ENCODE results near the gene VAV2. TPM values are rescaled to one million over a fixed set of nuclear protein-coding genes. Genes with fewer than 3 reads are reported as not detected.

VAV2 gene
- total and polyA plus RNA-seq, 2 of the 4 experiments (the other 2 are of a cell fraction): 10.8 to 13.4 TPM

DNA sequence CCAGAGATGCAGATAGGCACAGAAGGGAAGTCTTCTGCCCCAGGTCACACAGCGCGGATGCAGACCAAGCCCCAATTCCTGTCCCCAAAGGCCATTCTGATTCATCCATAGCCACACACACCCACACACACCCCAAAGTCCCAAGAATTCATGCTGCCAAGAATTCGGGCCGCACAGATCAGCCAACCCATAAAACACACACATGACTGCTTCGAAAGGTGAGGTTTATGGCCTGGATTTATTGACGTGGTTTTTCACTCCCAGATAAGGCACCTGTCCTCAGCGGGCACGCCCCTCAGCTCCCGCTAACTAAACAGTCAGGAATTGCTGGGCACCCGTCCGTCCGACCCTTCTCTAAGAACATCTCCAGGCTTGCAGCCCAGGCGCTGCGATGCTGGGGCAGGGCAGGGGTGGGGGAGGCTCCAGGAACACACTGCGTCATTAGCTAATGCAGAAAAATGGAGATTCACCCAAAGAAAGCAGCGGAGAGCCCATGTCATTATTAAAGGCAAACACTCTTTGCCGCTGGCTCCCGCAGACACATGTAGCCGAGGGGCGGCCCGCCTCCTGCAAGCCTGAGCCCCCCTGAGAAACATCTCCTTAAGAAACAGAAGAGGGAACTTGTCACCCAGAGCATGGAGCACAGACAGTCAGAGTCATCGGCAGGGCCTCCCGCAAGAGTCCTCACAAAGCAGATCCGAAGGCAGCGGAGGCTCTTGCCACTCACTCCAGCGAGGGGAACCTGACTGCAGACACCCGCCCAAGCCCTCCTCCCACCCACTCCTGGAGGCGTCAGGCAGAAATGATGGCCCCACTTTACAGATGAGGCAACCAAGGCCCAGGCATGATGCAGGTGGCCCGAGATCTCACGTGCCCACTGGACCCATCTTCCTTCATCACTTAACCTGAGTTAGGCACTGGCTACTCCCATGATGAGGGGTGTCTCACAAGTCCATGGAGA, 19.9 kb downstream of the VAV2 start:
- H4K5ac ChIP-seq (ENCODE audit: low read depth, low read length): no peak overlapping the region
- no peak overlapping the region for H2BK120ac ChIP-seq (ENCODE audit: low read depth, low read length)
- POLR2A ChIA-PET (ENCODE audit: unreplicated experiment): no interaction called here
- no peak overlapping the region for H3K56ac ChIP-seq (ENCODE audit: extremely low read depth, insufficient read depth, low read length)
- no peak overlapping the region for H3K4me3 ChIP-seq (ENCODE audit: insufficient read depth, low read depth, low read length)
- BruUV-seq (replicated peaks): no TSS peak
- H2BK5ac ChIP-seq (ENCODE audit: low read depth, low read length, poor library complexity, severe bottlenecking): no peak overlapping the region
- intact Hi-C loops (cut with micrococcal nuclease): no loop called here
- H3K9me3 ChIP-seq (ENCODE audit: control insufficient read depth, insufficient read depth, low read length): no peaks in the 10 kb centered on the region
- H3K36me3 ChIP-seq (ENCODE audit: control insufficient read depth, insufficient read depth, low read length): no peaks in the 10 kb centered on the region
- no peak overlapping the region for H3K23ac ChIP-seq (ENCODE audit: low read depth, low read length)
- no peak overlapping the region for H2BK20ac ChIP-seq (ENCODE audit: low read depth, low read length)
- no peak overlapping the region for H2AK5ac ChIP-seq (ENCODE audit: low read depth, low read length)
- H3K9ac ChIP-seq (ENCODE audit: low read depth, low read length): no peak overlapping the region
- in situ Hi-C loops (cut with MboI; ENCODE audit: low sequenced_read_pairs): no loop called here
- H3K27ac ChIP-seq (ENCODE audit: insufficient read depth, low read length): no peak overlapping the region
- peaks cover 99% of the 10 kb centered on the region for H4K20me1 ChIP-seq (ENCODE audit: insufficient read depth, low read length)
- H3K18ac ChIP-seq (ENCODE audit: low read depth, low read length): no peak overlapping the region
- no peak for ATAC-seq (ENCODE audit: low read depth)
- H2AFZ ChIP-seq (replicated peaks; ENCODE audit: low read length, poor library complexity): no peak overlapping the region
- dilution Hi-C loops (cut with HindIII; ENCODE audit: low sequenced_read_pairs, unreplicated experiment): no loop called here
- no peaks in the 10 kb centered on the region for H3K27me3 ChIP-seq (ENCODE audit: control insufficient read depth, insufficient read depth, low read length)
- no peak overlapping the region for H2BK15ac ChIP-seq (ENCODE audit: low read depth, low read length)
- H3K4ac ChIP-seq (ENCODE audit: low read depth, low read length): no peak overlapping the region
- peaks cover 25% of the 10 kb centered on the region for H3K9me1 ChIP-seq (ENCODE audit: insufficient read depth, low read length)
- no peak overlapping the region for H4K8ac ChIP-seq (ENCODE audit: low read depth in 2 of 2, low read length in 2 of 2)
- H2AK9ac ChIP-seq (replicated peaks; ENCODE audit: low read depth, low read length, poor library complexity): no peak overlapping the region
- peaks cover 3% of the 10 kb centered on the region; the same call in 1 of the 2 replicates for H3K4me1 ChIP-seq (ENCODE audit: control insufficient read depth, insufficient read depth, low read length)
- WGBS, 2 experiments (ENCODE audit: extremely low coverage in 2 of 2, insufficient read length in 1 of 2): 100% methylated on average over 4 of the region's 30 CpGs; no CpG with 5 or more reads in 1 of the 2 experiments
- no peak overlapping the region for H4K91ac ChIP-seq (ENCODE audit: insufficient read depth, low read depth, low read length)
- peaks cover 29 to 97% of the 10 kb centered on the region in 2 experiments for H3K79me1 ChIP-seq (ENCODE audit: low read depth in 1 of 2, low read length in 2 of 2)
- H3K14ac ChIP-seq (replicated peaks; ENCODE audit: low read depth, low read length): no peak overlapping the region
- CTCF ChIA-PET: no interaction called here
- H3K4me2 ChIP-seq (ENCODE audit: low read depth, low read length): no peak overlapping the region
- no peak for DNase-seq
- TF ChIP-seq RAD21 (IDR thresholded peaks at IDR 0.05; ENCODE audit: low read length) (no peak), BHLHE40 (IDR thresholded peaks at IDR 0.05; ENCODE audit: low read depth, low read length) (no peak), RFX5 (IDR thresholded peaks at IDR 0.05; ENCODE audit: low read depth, low read length) (no peak), NFE2L2 (IDR thresholded peaks at IDR 0.05; ENCODE audit: low read depth, low read length) (no peak), RCOR1 (IDR thresholded peaks at IDR 0.05; ENCODE audit: insufficient replicate concordance, low read length) (no peak), CHD1 (IDR thresholded peaks at IDR 0.05; ENCODE audit: low read depth, low read length) (no peak), FOS (IDR thresholded peaks at IDR 0.05; ENCODE audit: low read depth, low read length) (no peak), CEBPB (IDR thresholded peaks at IDR 0.05; ENCODE audit: low read depth, low read length) (no peak), POLR2A (IDR thresholded peaks at IDR 0.05; ENCODE audit: low read depth, low read length) (no peak), MAZ (IDR thresholded peaks at IDR 0.05; ENCODE audit: borderline replicate concordance, low read depth, low read length) (no peak), SMC3 (IDR thresholded peaks at IDR 0.05; ENCODE audit: low read depth, low read length) (no peak), MAFK (IDR thresholded peaks at IDR 0.05; ENCODE audit: low read depth, low read length) (no peak), MXI1 (IDR thresholded peaks at IDR 0.05; ENCODE audit: borderline replicate concordance, low read depth, low read length) (no peak)
- TF ChIP-seq, protein P1, sequence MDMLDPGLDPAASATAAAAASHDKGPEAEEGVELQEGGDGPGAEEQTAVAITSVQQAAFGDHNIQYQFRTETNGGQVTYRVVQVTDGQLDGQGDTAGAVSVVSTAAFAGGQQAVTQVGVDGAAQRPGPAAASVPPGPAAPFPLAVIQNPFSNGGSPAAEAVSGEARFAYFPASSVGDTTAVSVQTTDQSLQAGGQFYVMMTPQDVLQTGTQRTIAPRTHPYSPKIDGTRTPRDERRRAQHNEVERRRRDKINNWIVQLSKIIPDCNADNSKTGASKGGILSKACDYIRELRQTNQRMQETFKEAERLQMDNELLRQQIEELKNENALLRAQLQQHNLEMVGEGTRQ (IDR thresholded peaks at IDR 0.05; ENCODE audit: low read depth, low read length): no peak
- TF ChIP-seq, protein P2, sequence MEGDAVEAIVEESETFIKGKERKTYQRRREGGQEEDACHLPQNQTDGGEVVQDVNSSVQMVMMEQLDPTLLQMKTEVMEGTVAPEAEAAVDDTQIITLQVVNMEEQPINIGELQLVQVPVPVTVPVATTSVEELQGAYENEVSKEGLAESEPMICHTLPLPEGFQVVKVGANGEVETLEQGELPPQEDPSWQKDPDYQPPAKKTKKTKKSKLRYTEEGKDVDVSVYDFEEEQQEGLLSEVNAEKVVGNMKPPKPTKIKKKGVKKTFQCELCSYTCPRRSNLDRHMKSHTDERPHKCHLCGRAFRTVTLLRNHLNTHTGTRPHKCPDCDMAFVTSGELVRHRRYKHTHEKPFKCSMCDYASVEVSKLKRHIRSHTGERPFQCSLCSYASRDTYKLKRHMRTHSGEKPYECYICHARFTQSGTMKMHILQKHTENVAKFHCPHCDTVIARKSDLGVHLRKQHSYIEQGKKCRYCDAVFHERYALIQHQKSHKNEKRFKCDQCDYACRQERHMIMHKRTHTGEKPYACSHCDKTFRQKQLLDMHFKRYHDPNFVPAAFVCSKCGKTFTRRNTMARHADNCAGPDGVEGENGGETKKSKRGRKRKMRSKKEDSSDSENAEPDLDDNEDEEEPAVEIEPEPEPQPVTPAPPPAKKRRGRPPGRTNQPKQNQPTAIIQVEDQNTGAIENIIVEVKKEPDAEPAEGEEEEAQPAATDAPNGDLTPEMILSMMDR (conservative IDR thresholded peaks at IDR 0.05; ENCODE audit: low read depth, low read length): no peak
